Endothelial cell of umbilical vein (primary cell): ENCODE results near the gene SHFL.

Experiments used
- EZH2 ChIP-seq: IDR thresholded peaks from 2 replicates; pipeline ENCODE4 v1.6.1; 2012; ENCODE audit warnings: borderline replicate concordance, low read depth, mild to moderate bottlenecking, moderate library complexity, low read length, inconsistent platforms; ENCODE audit not compliant: severe bottlenecking
- POLR2A ChIP-seq: IDR thresholded peaks from 2 replicates; pipeline ENCODE4 v1.6.1; 2012; ENCODE audit warnings: low read depth, mild to moderate bottlenecking, control low read depth, low read length
- POLR2AphosphoS5 ChIP-seq: IDR thresholded peaks from 2 replicates; pipeline ENCODE4 v1.6.1; 2012; ENCODE audit warnings: low read depth, mild to moderate bottlenecking, control low read depth, low read length, moderate library complexity; ENCODE audit not compliant: insufficient read depth
- TF ChIP-seq, protein P1 (sequence below), 2 donors: IDR thresholded peaks; 1 replicate in 1 of 2; 2 replicates in 1 of 2; pipeline ENCODE4 v1.5.1; 2011; ENCODE audit warnings: low read length in 2 of 2, mild to moderate bottlenecking in 2 of 2, moderate library complexity in 2 of 2, control low read depth in 1 of 2, inconsistent platforms in 1 of 2, low read depth in 1 of 2; ENCODE audit not compliant: insufficient read depth in 1 of 2; ENCODE audit errors: extremely low read depth in 1 of 2

DNA sequence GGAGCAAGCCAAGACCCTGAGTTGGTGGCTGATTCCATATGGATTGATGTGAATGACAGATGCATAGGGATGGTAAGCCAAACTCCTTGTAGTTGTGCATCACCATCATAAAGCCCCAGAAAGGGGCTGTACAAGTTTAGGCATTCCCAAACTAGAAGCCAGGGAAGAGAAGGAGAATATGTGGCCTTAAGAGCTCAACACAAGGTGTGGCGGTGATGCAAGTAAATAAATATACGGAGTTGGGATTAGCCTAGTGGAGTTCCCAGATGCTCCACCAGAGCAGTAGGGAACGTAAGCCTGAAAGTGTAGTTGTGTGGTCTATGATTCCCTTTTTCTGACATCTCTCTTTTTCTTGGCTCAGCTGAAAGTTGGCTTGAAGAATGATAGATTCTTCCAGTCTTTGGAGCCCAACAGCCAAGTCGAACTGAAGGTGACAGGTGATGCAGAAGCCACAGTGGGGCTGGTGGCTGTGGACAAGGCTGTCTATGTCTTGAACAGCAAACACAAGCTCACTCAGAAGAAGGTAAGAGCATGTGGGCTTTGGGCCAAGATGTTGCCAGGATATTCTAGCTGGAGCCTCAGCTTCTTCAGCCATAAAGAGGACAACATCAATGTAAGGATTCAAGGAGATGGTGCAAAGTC, 42.7 kb upstream of the SHFL start:
- no peak for TF ChIP-seq POLR2A
- TF ChIP-seq, protein P1, sequence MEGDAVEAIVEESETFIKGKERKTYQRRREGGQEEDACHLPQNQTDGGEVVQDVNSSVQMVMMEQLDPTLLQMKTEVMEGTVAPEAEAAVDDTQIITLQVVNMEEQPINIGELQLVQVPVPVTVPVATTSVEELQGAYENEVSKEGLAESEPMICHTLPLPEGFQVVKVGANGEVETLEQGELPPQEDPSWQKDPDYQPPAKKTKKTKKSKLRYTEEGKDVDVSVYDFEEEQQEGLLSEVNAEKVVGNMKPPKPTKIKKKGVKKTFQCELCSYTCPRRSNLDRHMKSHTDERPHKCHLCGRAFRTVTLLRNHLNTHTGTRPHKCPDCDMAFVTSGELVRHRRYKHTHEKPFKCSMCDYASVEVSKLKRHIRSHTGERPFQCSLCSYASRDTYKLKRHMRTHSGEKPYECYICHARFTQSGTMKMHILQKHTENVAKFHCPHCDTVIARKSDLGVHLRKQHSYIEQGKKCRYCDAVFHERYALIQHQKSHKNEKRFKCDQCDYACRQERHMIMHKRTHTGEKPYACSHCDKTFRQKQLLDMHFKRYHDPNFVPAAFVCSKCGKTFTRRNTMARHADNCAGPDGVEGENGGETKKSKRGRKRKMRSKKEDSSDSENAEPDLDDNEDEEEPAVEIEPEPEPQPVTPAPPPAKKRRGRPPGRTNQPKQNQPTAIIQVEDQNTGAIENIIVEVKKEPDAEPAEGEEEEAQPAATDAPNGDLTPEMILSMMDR (IDR thresholded peaks at IDR 0.05; ENCODE audit: extremely low read depth in 1 of 2, insufficient read depth in 1 of 2, low read depth in 1 of 2, low read length in 2 of 2), result no peak
- no peak for TF ChIP-seq EZH2
- TF ChIP-seq POLR2AphosphoS5, result no peak
